ENCODE results near the gene CXCL9. TPM values are rescaled to one million over a fixed set of nuclear protein-coding genes. Genes with fewer than 3 reads are reported as not detected.
A peak's percentile ranks its signal among the peaks of the same experiment; 100 is the strongest.

Gene CXCL9
- total and polyA plus RNA-seq, 12 donors, result 0.10 to 396 (median 0.50) TPM

DNA sequence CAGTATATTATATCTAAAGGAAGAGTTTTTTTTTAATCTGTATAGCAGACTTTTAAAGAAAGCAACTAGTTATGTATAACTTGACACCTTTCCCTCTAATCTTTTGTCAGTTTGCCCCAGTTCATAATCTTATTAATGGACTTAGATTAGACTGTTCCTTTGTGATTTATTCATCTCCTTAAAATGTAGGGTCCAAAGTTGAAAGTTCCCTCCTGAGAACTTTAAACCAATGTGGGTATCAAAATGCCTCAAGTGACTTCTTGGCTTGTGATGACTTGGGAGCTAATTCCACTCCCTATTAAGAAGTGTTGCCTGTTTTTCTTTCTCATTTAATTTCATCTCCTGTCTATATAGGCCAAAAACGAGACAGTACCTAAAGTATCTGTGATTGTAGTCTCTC is 10.2 kb downstream of the CXCL9 start:
- WGBS, 2 donors, result 75 to 81% methylated on average over 1 of the region's 1 CpG
- Histone ChIP-seq H3K4me3 (no peak overlapping the region), H3K27ac (no peak overlapping the region), H3K36me3 (no peaks in the 10 kb centered on the region), H3K9me3 (no peaks in the 10 kb centered on the region), H3K27me3 (no peaks in the 10 kb centered on the region), H3K4me1 (peaks cover 0 to 8% (median 0%) of the 10 kb centered on the region in 9 donors)
- ATAC-seq (no peak), DNase-seq (no peak)
- intact Hi-C loops (cut with DNase I), result loop anchor here in 3 of 10 donors (5.0 kb wide), 2 partner anchors 70 to 90 kb away; no protein-coding TSS in a partner anchor
- no peak for TF ChIP-seq CTCF (IDR thresholded peaks at IDR 0.05)

DNA sequence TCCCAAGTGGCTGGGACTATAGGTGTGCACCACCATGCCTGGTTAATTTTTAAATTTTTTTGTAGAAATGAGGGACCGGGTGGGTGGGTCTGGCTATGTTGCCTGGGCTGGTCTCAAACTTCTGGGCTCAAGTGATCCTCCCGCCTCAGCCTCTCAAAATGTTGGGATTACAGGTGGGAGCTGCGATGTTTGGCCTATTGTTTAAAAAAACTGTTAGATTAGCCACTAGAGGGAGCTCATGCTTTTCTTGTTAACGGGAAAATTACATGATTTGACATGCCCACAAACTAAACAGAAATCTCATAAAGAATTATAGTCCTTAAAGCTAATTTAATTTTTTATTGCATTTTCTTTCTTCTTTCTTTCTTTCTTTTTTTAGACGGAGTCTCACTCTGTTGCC is 11.6 kb downstream of the CXCL9 start:
- Histone ChIP-seq H3K9me3 (no peaks in the 10 kb centered on the region), H3K27me3 (no peaks in the 10 kb centered on the region), H3K4me3 (no peak overlapping the region), H3K27ac (no peak overlapping the region), H3K4me1 (peaks cover 0 to 6% (median 4%) of the 10 kb centered on the region in 9 donors), H3K36me3 (no peaks in the 10 kb centered on the region)
- WGBS, 2 donors, result 8 to 12% methylated on average over 5 of the region's 5 CpGs
- intact Hi-C loops (cut with DNase I), result loop anchor here (1.0 to 5.0 kb wide), 6 partner anchors 70 to 92 kb away; no protein-coding TSS in a partner anchor
- peak; percentile 67 to 83 (median 76) for TF ChIP-seq CTCF (IDR thresholded peaks at IDR 0.05)
- peak in 4 of 8 donors; percentile 31 to 56 (median 42) for ATAC-seq
- DNase-seq, result no peak

DNA sequence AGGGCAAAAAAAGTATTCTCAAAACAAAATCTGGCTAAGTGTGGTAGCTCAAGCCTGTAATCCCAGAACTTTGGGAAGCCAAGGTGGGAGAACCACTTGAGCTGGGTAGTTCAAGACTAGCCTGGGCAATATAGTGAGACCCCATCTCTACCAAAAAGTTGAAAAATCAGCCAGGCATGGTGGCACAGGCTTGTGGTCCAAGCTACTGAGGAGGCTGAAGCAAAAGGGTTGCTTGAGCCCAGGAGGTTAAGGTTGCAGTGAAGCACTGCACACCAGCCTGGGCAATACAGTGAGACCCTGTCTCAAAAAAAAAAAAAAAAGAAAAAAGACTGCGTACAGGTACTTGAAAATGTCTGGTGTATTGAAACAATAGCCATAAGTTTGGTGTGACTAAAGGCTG is 14.8 kb downstream of the CXCL9 start:
- TF ChIP-seq CTCF (IDR thresholded peaks at IDR 0.05), result no peak
- no peaks in the 10 kb centered on the region for H3K27me3 ChIP-seq
- H3K9me3 ChIP-seq, result no peaks in the 10 kb centered on the region
- no peak overlapping the region for H3K4me3 ChIP-seq
- no peak overlapping the region for H3K27ac ChIP-seq
- peaks cover 0 to 30% (median 21%) of the 10 kb centered on the region in 9 donors for H3K4me1 ChIP-seq
- DNase-seq (no peak), ATAC-seq (no peak)
- intact Hi-C loops (cut with DNase I), result loop anchor here in 3 of 10 donors (5.0 kb wide), 2 partner anchors 95 to 155 kb away; partner anchors contain the start of gene NUP54 (in 1 of the 3)
- 94 to 100% methylated on average over 1 of the region's 1 CpG for WGBS, 2 donors
- H3K36me3 ChIP-seq, result no peaks in the 10 kb centered on the region

- peak in 5 of 8 donors; percentile 2 to 46 (median 26) for ATAC-seq
- 0 to 2% methylated on average over 20 of the region's 20 CpGs for WGBS, 2 donors
- no peak for TF ChIP-seq CTCF (IDR thresholded peaks at IDR 0.05)
- no peak for DNase-seq
- H3K4me3 ChIP-seq, result peak overlapping the region; percentile 53 to 98 (median 77)
- peak overlapping the region in 9 of 10 donors; percentile 45 to 89 (median 78) for H3K27ac ChIP-seq
- peaks cover 0 to 30% (median 21%) of the 10 kb centered on the region in 9 donors for H3K4me1 ChIP-seq
- no peaks in the 10 kb centered on the region for H3K27me3 ChIP-seq
- no peaks in the 10 kb centered on the region for H3K36me3 ChIP-seq
- intact Hi-C loops (cut with DNase I), result loop anchor here in 3 of 10 donors (5.0 kb wide), 2 partner anchors 97 to 157 kb away; partner anchors contain the start of gene NUP54 (in 1 of the 3)
- no peaks in the 10 kb centered on the region for H3K9me3 ChIP-seq
These were observed 17.3 kb downstream of the CXCL9 start for GRCh38 chr4:75989846-75990528.
